Tibial nerve (tissue), 3 donors: ENCODE measurements around the gene MC5R.

ENCODE experiments used
- CTCF ChIP-seq, 5 experiments: fragments of 200-600 bp in 3 of 5; fragments of 450-650 bp in 2 of 5; sonication (generic) in 3 of 5; IDR thresholded peaks; one replicate each; pipeline ENCODE4 v1.5.1; 2016 to 2019; ENCODE audit warnings: antibody characterized with exemption in 5 of 5, mild to moderate bottlenecking in 3 of 5, moderate library complexity in 2 of 5
- POLR2A ChIP-seq, 2 donors: fragments of 450-650 bp; IDR thresholded peaks; one replicate each; pipeline ENCODE4 v1.6.1; 2017; ENCODE audit warnings: antibody characterized with exemption in 2 of 2, mild to moderate bottlenecking in 2 of 2, moderate library complexity in 2 of 2

DNA sequence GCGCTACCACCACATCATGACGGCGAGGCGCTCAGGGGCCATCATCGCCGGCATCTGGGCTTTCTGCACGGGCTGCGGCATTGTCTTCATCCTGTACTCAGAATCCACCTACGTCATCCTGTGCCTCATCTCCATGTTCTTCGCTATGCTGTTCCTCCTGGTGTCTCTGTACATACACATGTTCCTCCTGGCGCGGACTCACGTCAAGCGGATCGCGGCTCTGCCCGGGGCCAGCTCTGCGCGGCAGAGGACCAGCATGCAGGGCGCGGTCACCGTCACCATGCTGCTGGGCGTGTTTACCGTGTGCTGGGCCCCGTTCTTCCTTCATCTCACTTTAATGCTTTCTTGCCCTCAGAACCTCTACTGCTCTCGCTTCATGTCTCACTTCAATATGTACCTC is 2.3 kb downstream of the MC5R start:
- no peak for TF ChIP-seq CTCF (IDR thresholded peaks at IDR 0.05)
- no peak for TF ChIP-seq POLR2A (IDR thresholded peaks at IDR 0.05)
